ENCODE data around the gene ANXA5. TPM values are rescaled to one million over a fixed set of nuclear protein-coding genes. Genes with fewer than 3 reads are reported as not detected.

The ANXA5 gene
- total RNA-seq: 431 and 808 TPM in 2 replicates

GRCh38 chr4:121696581-121697461 is at the start of gene ANXA5:
ANXA5 (minus strand) TSS chr4:121696980; CDS start chr4:121696589, 391 bp downstream.

Other genes with a start within 250 kb of the ANXA5 start
- 0.58 and 1.0 TPM in 2 replicates for gene SMIM43, start 68.2 kb upstream of the ANXA5 start, total RNA-seq
- 11.2 and 17.2 TPM in 2 replicates for gene EXOSC9, start 104.3 kb upstream of the ANXA5 start, total RNA-seq
- 3.5 and 6.0 TPM in 2 replicates for gene CCNA2, start 126.9 kb upstream of the ANXA5 start, total RNA-seq
- 8.3 and 15.5 TPM in 2 replicates for gene BBS7, start 173.5 kb upstream of the ANXA5 start, total RNA-seq